NCI-H748 treated with DMSO at 0.1 percent for 48 hours (cell line): ENCODE results near the gene TIGD7.

ENCODE experiments used
- DNase-seq: peaks from one replicate; lab custom pipeline; 2025; lab: John Stamatoyannopoulos, UW

TIGD7 gene, protein sequence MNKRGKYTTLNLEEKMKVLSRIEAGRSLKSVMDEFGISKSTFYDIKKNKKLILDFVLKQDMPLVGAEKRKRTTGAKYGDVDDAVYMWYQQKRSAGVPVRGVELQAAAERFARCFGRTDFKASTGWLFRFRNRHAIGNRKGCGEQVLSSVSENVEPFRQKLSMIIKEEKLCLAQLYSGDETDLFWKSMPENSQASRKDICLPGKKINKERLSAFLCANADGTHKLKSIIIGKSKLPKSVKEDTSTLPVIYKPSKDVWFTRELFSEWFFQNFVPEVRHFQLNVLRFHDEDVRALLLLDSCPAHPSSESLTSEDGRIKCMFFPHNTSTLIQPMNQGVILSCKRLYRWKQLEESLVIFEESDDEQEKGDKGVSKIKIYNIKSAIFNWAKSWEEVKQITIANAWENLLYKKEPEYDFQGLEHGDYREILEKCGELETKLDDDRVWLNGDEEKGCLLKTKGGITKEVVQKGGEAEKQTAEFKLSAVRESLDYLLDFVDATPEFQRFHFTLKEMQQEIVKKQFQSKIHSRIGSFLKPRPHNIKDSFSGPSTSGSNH

DNA sequence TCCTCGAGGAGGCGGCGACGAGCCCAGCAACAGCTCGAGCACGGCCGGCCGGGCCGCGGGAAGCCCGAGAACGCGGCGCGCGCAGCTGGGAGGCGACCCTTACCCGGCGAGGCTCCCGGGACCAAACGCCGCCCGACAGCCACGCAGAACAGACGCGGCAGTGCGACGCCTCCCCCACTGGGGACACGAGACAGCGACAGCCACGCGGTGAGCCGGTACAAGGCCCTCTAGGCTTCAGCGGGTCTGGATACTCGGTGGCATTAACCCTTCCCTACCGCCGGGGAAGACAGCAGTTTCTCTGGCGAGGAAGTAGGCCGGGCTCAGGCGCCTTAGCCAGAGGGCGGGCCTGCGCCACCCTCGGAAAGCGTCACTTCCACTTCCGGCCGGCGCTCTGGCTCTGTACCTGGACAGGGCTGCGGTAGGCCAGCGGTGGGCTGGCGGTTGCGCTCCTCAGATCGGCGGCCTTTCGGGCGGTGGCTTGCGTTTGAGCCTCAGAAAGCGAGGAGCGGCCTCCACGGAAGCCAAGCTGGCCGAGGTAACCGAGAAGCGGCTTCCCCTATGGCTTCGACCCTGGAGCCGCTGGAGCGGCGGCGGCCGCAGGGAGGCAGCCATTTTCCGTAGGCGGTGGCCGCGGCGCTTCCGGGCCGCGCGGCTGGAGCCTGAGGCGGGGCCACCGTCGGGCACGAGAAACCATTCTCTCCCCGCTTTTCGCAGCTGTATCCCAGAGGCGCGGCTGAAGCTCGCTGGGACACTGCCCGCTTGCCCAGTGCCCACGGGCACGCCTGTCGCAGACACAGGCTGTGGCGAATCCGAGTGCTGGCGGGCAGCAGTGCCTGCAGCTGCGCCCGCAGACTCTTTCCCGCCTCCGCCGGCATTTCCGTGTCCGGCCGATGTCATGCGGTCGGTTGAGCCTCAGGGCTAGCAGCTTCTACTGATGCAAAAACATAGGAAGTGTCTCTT, at the start of gene TIGD7, which contains the start of gene ZNF75A:
Gene TIGD7, minus strand, starts transcription at position 322 of the 960 bp plus-strand sequence. CDS start 4,816 bp downstream, outside the sequence.
Gene ZNF75A, plus strand, starts transcription at position 389 of the 960 bp plus-strand sequence. CDS start 2,932 bp downstream, outside the sequence.
- DNase-seq = peak; percentile 71

DNA sequence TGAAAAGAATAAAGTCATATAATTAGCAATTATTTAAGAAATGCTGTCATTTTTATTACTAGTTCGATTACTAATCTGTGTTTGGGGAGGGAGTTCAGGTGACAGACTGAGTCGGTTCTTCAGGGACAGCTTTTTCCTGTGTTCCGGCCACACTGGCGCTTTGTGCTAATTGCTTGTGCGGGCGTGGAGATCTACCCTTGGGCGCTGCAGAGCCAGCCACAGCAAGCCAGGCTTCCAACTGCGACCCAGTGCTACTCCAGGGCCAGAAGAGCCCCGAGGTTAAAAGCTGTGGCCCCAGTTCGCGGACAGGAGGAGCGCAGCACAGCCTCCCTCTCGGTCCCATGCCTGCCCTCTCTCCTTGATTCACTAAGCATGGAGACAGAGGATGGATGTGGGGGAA, 43.9 kb upstream of the TIGD7 start:
- no peak for DNase-seq

DNA sequence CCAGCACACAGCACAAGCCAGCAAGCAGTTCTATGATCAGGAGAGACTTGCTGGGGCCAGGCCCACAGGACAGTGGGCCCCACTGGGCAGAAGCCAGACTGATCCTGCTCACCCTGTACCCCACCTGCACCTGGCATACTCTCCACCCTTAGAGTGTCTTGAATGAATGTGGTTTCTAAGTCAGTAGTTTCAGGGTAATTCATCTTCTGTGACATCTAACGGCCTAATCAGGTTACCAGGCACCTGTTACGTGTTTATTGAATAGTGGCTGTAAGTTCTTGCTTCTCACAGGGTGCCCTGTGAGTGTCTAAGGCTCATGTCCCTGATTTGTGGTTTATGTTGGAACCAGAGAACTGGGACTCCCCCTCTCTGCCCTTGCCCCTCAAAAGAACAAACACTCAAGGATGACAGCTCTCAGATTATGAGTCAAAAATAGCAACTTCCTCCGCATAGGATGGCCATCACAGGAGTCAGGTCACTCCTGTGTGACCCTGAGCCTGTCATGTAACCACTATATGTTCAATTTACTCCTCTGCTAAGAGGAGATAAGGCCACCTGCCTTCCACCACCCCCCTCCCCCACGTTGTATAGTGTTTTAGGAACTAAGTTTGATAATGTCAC, 43.4 kb upstream of the TIGD7 start:
- no peak for DNase-seq

DNA sequence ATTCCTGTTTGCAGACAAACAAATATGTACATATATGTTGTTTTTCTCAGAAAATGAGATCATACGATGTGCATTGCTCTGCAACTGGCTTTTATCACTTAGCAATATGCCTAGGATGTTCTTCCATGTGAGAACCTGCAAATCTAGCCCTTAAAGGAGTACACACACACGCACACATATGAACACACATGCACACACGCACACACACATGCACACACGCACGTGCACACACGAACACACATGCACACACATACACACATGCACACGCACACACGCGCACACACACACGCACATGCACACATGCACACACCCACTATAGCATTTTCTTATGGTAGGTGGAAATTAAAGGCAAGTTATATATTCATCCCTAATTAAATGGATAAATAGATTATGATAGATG, 42.4 kb upstream of the TIGD7 start:
- DNase-seq = no peak

DNA sequence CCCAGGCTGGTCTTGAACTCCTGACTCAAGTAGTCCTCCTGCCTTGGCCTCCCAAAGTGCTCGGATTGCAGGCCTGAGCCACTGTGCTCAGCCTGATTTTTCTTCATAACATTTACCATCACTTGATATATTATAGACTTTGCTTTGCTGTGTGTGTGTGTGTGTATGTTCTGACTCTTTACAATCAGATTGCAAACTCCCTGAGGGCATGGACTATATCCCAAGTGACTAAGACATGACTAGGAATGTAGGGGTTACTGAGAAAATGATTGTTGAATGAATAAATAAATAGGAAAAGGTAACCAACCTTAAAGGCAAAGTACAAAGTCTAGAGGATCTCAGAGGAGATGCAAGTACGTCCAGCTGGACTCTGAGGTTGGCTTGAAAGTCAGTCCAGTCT, 40.8 kb upstream of the TIGD7 start:
- no peak for DNase-seq

DNA sequence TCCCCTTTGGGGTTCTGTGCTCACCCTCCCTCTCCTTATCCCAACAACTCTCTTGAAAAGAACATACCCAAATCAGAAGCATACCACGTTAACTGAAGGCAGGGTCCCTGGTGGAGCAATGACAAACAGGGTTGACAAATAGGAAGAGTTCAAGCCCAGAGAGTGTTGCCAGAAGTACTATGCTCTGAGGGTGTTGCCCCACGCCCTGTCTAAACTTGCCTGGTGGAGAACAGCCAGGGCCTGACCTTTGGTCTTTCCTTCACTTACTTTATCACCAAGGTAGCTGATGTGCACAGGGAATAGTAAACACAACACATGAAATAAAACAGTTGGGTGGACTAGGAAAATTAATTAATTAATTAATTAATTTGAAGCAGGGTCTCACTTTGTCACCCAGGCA, 23.4 kb upstream of the TIGD7 start:
- no peak for DNase-seq

DNA sequence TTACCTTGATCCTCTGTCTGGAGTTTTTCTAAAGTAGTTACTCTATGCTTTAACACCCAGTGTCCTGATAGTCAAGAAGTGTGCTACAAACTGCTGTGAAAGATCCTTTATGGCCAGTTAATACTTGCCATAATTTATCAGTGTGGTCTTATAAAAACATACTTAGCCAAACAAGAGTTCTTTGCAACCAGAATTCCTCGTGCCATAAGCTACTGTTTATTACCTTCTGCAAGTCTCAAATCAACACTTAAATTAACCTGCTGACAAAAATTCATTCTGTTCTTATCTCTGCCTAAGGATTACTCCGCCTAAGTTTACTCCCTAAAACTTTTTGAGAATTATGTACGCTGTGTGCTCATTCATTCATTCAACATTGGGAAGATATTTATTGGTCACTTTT, 22.9 kb upstream of the TIGD7 start:
- no peak for DNase-seq

DNA sequence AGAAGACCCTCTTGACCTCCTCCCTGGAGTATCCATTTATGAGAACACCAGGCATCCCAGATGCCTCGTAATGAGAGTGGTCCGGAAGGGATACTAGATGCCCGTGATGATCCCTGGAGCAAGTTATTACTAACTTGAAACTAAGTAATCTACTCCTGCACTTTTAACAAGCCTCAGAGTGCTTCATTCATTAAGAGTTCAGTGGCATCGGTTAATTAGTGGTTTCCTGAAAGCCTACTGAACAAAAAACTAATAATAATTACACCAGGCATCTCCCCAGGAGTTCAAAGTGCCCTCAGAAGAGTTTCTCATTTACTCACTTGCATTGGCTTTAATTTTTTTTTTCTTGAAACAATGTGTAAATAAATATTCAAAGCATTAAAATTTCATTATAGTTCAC, 22.3 kb upstream of the TIGD7 start:
- no peak for DNase-seq

DNA sequence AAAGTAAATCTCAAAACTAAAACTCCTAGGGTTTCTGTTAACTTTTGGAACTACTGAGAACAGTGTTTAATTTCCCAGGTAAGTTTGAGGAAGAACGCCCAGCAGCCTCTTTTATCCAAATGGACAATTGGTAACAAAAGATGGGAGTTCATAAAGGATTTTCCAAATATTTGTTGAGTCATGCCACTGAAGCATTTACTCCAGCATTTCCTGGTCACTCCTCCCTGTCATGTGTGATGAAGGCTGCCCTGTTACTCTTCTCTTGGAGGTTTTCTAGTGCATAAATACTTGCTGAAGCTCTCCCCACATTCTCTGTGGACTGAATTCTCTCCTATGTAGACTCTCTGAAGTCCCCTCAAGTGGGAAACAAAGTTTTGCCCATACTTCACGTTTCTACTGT, 16.6 kb upstream of the TIGD7 start:
- no peak for DNase-seq

DNA sequence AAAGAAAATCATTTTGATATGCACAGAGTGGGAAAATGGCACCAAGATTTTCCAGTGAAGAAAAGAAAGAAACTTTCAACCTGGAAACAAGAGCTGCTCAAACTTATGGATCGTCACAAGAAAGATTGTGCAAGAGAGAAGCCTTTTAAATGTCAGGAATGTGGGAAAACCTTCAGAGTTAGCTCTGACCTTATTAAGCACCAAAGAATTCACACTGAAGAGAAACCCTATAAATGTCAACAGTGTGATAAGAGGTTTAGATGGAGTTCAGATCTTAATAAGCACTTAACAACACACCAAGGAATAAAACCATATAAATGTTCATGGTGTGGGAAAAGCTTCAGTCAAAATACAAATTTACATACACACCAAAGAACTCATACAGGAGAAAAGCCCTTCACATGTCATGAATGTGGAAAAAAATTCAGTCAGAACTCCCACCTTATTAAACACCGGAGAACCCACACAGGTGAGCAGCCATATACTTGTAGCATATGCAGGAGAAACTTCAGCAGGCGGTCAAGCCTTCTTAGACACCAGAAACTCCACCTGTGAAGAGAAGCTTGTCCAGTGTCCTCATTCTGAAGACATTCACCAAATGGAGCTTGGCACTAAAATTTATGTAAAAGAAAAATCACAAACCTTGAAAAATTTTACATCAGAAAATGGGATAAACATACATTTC, 12.2 kb upstream of the TIGD7 start:
- no peak for DNase-seq

DNA sequence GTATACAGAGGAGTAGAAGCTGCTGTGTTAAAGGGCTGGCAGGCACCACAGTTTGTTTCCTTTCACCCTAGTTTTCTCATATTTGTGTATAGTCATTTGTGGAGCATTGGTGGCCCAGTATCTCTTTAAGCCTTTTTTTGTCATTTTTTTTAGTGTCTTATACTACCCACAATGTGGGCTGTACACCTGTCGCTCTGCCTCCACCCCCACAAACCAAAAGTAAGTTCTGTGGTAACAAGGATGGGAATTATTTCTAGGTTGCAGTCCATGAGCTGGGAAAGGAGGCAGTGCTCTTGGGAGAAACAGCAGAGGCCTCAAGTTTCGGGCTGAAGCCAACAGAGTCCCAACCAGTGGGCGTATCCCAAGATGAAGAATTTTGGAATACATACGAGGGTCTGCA, 6.3 kb upstream of the TIGD7 start:
- DNase-seq = no peak

DNA sequence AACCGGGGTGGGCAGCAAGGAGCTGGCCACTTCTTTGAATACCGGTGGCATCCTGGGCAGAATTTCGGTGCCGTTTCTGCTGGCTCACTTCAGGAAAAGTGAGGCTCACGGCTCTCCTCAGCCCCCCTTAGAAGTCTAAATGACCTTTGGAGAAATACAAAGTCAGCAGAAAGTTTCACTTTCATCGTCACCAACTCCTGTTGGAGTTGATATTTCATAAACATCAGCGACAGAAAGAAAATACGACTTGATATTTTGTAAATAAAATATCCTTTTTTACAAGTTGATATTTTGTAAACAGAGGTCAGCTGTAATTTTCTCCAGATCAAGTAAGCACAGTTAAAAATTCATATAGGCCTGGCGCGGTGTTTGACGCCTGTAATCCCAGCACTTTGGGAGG, 848 bp upstream of the TIGD7 start:
- DNase-seq = no peak

DNA sequence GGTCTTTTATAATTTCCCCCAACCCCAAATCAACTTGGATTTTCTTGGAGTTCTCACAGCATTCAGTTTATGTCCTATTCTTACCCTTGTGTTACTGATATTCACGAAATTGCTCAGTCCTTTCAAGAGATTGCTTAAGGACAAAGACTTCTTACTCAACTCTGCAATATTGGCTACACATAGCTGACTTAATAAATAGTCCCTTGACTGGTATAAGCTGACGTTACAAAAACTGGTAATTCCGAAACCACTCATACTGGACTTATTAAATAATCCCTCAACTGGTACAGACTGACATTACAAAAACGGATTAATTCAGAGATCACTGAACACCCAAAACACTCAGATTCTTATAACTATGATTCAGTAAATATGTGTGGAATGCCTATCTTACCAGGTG, 860 bp downstream of the TIGD7 start:
- DNase-seq = no peak

DNA sequence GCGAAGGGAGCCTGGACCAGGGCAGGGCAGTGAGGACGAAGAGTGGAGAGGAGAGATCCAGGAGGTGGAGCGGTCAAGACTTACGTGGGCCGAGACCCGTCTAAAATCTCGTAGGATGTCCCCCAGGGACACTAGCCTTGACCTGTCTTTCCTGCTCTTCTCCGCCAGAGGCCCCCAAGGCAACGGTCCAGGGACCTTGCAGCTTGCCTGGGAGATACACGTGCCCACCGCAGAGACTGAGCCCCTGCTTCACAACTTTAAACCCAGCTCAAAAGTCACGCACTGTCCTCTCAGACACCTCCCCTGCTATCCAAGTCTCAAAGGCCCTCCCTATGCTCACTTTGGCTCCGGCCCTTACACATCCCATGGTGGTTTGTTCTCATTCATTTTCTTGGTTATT, 9.4 kb downstream of the TIGD7 start:
- DNase-seq = no peak

DNA sequence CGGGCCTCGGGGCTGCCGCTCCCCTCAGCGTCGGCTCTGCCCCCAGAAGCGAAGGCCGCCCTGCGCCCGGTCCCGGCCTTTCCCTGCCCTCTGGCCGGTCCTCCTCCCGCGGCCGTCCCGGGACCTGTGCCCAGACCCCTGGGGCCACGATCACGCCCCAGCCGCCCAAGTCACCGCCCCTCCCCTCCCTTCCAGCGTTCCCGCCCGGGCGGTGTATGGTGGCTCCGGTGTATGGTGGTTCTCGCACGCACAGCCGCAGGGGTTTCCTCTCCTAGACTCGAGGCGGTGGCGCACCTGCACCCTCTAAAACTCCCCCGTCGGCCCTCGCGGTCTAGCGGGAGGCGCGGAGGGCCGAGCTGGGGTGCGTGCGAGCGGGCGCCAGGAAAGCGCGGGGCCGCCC, 10.0 kb downstream of the TIGD7 start:
- no peak for DNase-seq

DNA sequence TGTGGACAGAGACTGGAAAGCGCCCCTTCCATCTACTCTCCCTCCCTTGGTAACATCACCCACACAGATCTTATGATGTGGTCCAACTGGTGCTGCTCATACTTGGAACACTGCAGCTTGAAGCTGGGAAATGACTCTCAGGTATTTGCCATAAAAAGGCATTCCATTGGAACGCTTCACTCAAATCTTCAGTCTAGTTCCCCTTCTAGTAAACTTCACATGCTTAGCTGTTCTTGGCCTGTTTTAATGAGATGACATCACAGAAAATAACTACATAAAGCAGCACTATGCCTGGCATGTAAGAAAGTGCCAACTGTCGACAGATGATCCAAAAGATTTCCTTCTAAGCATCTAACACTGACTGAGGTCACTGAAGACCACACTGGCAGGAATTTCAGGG, 12.6 kb downstream of the TIGD7 start:
- no peak for DNase-seq

DNA sequence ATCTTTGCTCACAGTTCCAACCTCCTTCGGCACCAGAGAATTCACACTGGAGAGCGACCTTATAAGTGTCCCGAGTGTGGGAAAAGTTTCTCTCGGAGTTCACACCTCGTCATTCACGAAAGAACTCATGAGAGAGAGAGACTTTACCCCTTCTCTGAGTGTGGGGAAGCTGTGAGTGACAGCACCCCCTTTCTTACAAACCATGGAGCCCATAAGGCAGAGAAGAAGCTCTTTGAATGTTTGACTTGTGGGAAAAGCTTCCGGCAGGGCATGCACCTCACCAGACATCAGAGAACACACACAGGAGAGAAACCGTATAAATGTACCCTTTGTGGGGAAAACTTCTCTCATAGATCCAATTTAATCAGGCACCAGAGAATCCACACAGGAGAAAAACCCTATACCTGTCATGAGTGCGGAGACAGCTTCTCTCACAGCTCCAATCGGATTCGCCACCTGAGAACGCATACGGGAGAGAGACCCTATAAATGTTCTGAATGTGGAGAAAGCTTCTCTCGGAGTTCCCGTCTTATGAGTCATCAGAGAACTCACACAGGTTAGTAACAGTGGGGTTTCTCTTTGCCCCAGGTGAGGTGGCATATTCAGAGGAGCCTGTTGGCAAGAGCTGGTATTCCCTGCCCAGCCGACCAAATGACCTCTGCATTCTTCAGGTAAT, 15.1 kb downstream of the TIGD7 start:
- no peak for DNase-seq

DNA sequence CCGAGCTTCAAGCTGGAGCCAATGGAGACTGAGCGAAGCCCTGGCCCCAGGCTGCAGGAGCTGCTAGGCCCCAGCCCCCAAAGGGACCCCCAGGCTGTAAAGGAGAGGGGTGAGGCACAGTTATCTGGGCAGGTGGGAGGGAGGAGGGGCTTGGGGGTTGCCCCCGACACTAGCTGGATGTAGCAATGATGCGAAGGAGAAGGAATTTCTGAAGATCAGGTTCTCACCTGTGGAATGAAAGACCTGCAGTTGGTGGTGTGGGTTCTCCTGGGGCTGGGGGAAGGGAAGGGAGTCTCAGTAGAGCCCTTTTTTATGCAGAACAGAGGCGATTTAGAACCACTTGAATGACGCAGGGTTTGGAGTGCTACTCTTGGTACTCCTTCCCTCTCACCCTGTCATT, 20.1 kb downstream of the TIGD7 start:
- no peak for DNase-seq

DNA sequence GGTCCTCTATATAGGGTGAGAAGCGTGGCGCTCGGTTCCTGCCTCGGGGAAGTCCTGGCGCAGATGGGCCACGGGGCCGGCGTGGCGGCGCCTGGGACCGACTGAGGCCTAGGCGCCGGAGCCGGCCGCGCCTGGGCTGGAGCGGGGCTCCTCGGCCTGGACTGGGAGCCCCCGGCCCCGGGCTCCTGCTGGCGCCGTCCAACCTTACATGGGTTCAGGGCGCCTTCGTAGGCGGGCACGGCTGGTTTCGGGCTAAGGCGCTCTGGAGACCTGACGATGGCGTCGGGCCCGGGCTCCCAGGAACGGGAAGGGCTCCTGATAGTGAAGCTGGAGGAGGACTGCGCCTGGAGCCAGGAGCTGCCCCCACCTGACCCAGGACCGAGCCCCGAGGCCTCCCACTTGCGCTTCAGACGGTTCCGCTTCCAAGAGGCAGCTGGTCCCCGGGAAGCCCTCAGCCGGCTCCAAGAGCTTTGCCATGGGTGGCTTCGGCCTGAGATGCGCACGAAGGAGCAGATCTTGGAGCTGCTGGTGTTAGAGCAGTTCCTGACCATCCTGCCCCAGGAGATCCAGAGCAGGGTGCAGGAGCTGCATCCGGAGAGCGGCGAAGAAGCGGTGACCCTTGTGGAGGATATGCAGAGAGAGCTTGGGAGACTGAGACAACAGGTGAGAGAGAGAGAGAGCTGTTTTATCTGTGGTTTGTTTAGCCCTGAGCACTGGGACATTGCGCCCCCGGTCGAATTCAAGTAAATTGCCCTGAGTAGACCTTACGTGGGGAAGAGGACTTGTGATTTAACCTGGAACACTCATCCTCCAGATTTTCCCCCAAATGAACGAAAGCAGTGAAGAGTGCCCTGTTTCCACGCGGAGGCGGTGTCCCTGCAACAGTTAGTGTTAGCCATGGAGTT, 21.4 kb downstream of the TIGD7 start:
- no peak for DNase-seq
